HG02588 (cell line): ENCODE measurements around the gene GNPDA1.
"Not testable (repeated sequence)": the region's sequence is repeated elsewhere in the genome, so short reads cannot be mapped to it uniquely, and the experiment has no call there.

Experiments used
- ATAC-seq: cut with Tn5 transposase; IDR thresholded peaks from one replicate; pipeline ENCODE4 v1.9.1; 2021; ENCODE audit warnings: mild to moderate bottlenecking, moderate library complexity; ENCODE audit not compliant: unreplicated experiment

Gene GNPDA1

GRCh38 chr5:142012792-142013388 is at the start of gene GNPDA1:
Gene GNPDA1, minus strand, starts transcription at chr5:142013027. Its CDS starts 992 bp downstream, at chr5:142012035.
- peak; percentile 76 for ATAC-seq

GRCh38 chr5:142059304-142059940 is 46.6 kb upstream of the GNPDA1 start:
- no peak for ATAC-seq

GRCh38 chr5:142057697-142058056 is 44.9 kb upstream of the GNPDA1 start:
- ATAC-seq: no peak

- no peak for ATAC-seq
Observed at GRCh38 chr5:142056816-142057696, 44.2 kb upstream of the GNPDA1 start.

- ATAC-seq: no peak
Observed at GRCh38 chr5:142055301-142055700, 42.5 kb upstream of the GNPDA1 start.

- no peak for ATAC-seq
Observed at GRCh38 chr5:142053426-142054151, 40.8 kb upstream of the GNPDA1 start.

- ATAC-seq: not testable (repeated sequence)
Observed at GRCh38 chr5:142052026-142052425, 39.2 kb upstream of the GNPDA1 start.

- no peak for ATAC-seq
Observed at GRCh38 chr5:142048272-142048671, 35.4 kb upstream of the GNPDA1 start.

GRCh38 chr5:142046191-142046590 is 33.4 kb upstream of the GNPDA1 start:
- no peak for ATAC-seq

- not testable (repeated sequence) for ATAC-seq
Observed at GRCh38 chr5:142040881-142041280, 28.1 kb upstream of the GNPDA1 start.

- no peak for ATAC-seq
Observed at GRCh38 chr5:142040285-142040684, 27.5 kb upstream of the GNPDA1 start.

- ATAC-seq: no peak
Observed at GRCh38 chr5:142038735-142039134, 25.9 kb upstream of the GNPDA1 start.

GRCh38 chr5:142037599-142037998 is 24.8 kb upstream of the GNPDA1 start:
- not testable (repeated sequence) for ATAC-seq

GRCh38 chr5:142036918-142037317 is 24.1 kb upstream of the GNPDA1 start:
- no peak for ATAC-seq

- no peak for ATAC-seq
Observed at GRCh38 chr5:142034994-142035393, 22.2 kb upstream of the GNPDA1 start.

GRCh38 chr5:142033632-142034567 is 21.1 kb upstream of the GNPDA1 start:
- ATAC-seq: not testable (repeated sequence)

GRCh38 chr5:142032747-142033631 is 20.2 kb upstream of the GNPDA1 start:
- no peak for ATAC-seq

- no peak for ATAC-seq
Observed at GRCh38 chr5:142032150-142032549, 19.3 kb upstream of the GNPDA1 start.

GRCh38 chr5:142025637-142026036 is 12.8 kb upstream of the GNPDA1 start:
- no peak for ATAC-seq
